H9 (cell line): ENCODE measurements around the gene IL36B. TPM values are rescaled to one million over a fixed set of nuclear protein-coding genes. Genes with fewer than 3 reads are reported as not detected.

Experiments
- DNase-seq: peaks from one replicate; pipeline ENCODE4 v3.0.0-alpha.2; 2017
- H2AFZ ChIP-seq: one replicate; pipeline ENCODE4 v1.6.1; 2013; ENCODE audit warnings: mild to moderate bottlenecking, low read length, control low read depth, moderate library complexity
- H2AK5ac ChIP-seq: 2 replicates; pipeline ENCODE4 v1.6.1; 2013; ENCODE audit warnings: low read length, control low read depth, mixed read lengths; ENCODE audit not compliant: insufficient read length
- H2BK120ac ChIP-seq: one replicate; pipeline ENCODE4 v1.6.1; 2013; ENCODE audit warnings: low read depth, mild to moderate bottlenecking, low read length, control low read depth, inconsistent platforms; ENCODE audit not compliant: poor library complexity, severe bottlenecking
- H2BK12ac ChIP-seq: 2 replicates; pipeline ENCODE4 v1.6.1; 2013; ENCODE audit warnings: low read length, control low read depth, mixed read lengths, low read depth; ENCODE audit not compliant: insufficient read length
- H2BK15ac ChIP-seq: 2 replicates; pipeline ENCODE4 v1.6.1; 2013; ENCODE audit warnings: low read depth, low read length, control low read depth
- H2BK20ac ChIP-seq: one replicate; pipeline ENCODE4 v1.6.1; 2013; ENCODE audit warnings: low read depth, mild to moderate bottlenecking, low read length, control low read depth, inconsistent platforms; ENCODE audit not compliant: poor library complexity, severe bottlenecking
- H2BK5ac ChIP-seq: 2 replicates; pipeline ENCODE4 v1.6.1; 2013; ENCODE audit warnings: low read length, control low read depth, mixed read lengths; ENCODE audit not compliant: insufficient read length
- H3K14ac ChIP-seq: 2 replicates; pipeline ENCODE4 v1.6.1; 2013; ENCODE audit warnings: low read length, control low read depth; ENCODE audit not compliant: insufficient read depth
- H3K18ac ChIP-seq: 2 replicates; pipeline ENCODE4 v1.6.1; 2013; ENCODE audit warnings: low read depth, mild to moderate bottlenecking, mixed read lengths, low read length, control low read depth; ENCODE audit not compliant: insufficient read length
- H3K23ac ChIP-seq: 2 replicates; pipeline ENCODE4 v1.6.1; 2013; ENCODE audit warnings: low read length, control low read depth, mixed read lengths, low read depth; ENCODE audit not compliant: insufficient read length
- H3K23me2 ChIP-seq: 2 replicates; pipeline ENCODE4 v1.6.1; 2013; ENCODE audit warnings: low read depth, mild to moderate bottlenecking, mixed read lengths, low read length, control low read depth; ENCODE audit not compliant: insufficient read length, poor library complexity, severe bottlenecking
- H3K27ac ChIP-seq: 2 replicates; pipeline ENCODE4 v1.5.1; 2013; ENCODE audit warnings: low read length, control low read depth, mixed read lengths, low read depth; ENCODE audit not compliant: insufficient read length
- H3K27me3 ChIP-seq: 2 replicates; pipeline ENCODE4 v1.6.1; 2013; ENCODE audit warnings: low read length, control low read depth, inconsistent platforms; ENCODE audit not compliant: insufficient read depth
- H3K4ac ChIP-seq: 2 replicates; pipeline ENCODE4 v1.6.1; 2013; ENCODE audit warnings: low read depth, mild to moderate bottlenecking, control low read depth, inconsistent platforms, low read length, moderate library complexity
- H3K4me1 ChIP-seq: 2 replicates; pipeline ENCODE4 v1.6.1; 2013; ENCODE audit warnings: low read length, control low read depth, inconsistent platforms; ENCODE audit not compliant: insufficient read depth
- H3K4me2 ChIP-seq: 2 replicates; pipeline ENCODE4 v1.6.1; 2013; ENCODE audit warnings: low read length, control low read depth, mixed read lengths; ENCODE audit not compliant: insufficient read length, insufficient read depth
- H3K56ac ChIP-seq: 2 replicates; pipeline ENCODE4 v1.6.1; 2013; ENCODE audit warnings: low read depth, mild to moderate bottlenecking, mixed read lengths, low read length, control low read depth; ENCODE audit not compliant: insufficient read length
- H3K79me1 ChIP-seq: 2 replicates; pipeline ENCODE4 v1.6.1; 2013; ENCODE audit warnings: low read depth, mild to moderate bottlenecking, moderate library complexity, low read length, control low read depth, inconsistent platforms; ENCODE audit not compliant: insufficient read depth, poor library complexity, severe bottlenecking
- H3K79me2 ChIP-seq: 2 replicates; pipeline ENCODE4 v1.6.1; 2013; ENCODE audit warnings: low read length, control low read depth, inconsistent platforms; ENCODE audit not compliant: insufficient read depth
- H3K9ac ChIP-seq: 2 replicates; pipeline ENCODE4 v1.6.1; 2013; ENCODE audit warnings: low read length, control low read depth, mixed read lengths; ENCODE audit not compliant: insufficient read length; ENCODE audit errors: extremely low read depth
- H3K9me3 ChIP-seq: one replicate; pipeline ENCODE4 v1.6.1; 2013; ENCODE audit warnings: low read depth, low read length, inconsistent platforms; ENCODE audit not compliant: control insufficient read depth
- H3T11ph ChIP-seq: one replicate; pipeline ENCODE4 v1.6.1; 2013; ENCODE audit warnings: mild to moderate bottlenecking, low read length, control low read depth, inconsistent platforms
- H4K20me1 ChIP-seq: one replicate; pipeline ENCODE4 v1.6.1; 2013; ENCODE audit not compliant: control insufficient read depth, insufficient read length, insufficient read depth
- H4K5ac ChIP-seq: 2 replicates; pipeline ENCODE4 v1.6.1; 2013; ENCODE audit warnings: low read depth, mild to moderate bottlenecking, mixed read lengths, low read length, control low read depth; ENCODE audit not compliant: insufficient read length
- H4K8ac ChIP-seq: replicated peaks from 2 replicates; pipeline ENCODE4 v1.6.1; 2013; ENCODE audit warnings: low read length, control low read depth, mixed read lengths, low read depth; ENCODE audit not compliant: insufficient read length
- H4K91ac ChIP-seq: 2 replicates; pipeline ENCODE4 v1.6.1; 2013; ENCODE audit warnings: low read depth, mild to moderate bottlenecking, moderate library complexity, mixed read lengths, low read length, control low read depth; ENCODE audit not compliant: insufficient read length
- H3K27ac Mint-ChIP-seq, 3 experiments: 2 replicates in 2 of 3; 3 replicates in 1 of 3; pipeline ENCODE4 v1.8.0; 2020 to 2021; ENCODE audit warnings: mixed read lengths in 3 of 3, mild to moderate bottlenecking in 1 of 3, moderate library complexity in 1 of 3
- H3K27me3 Mint-ChIP-seq: 2 replicates; pipeline ENCODE4 v1.8.0; 2021; ENCODE audit warnings: low read depth, mild to moderate bottlenecking, moderate library complexity, mixed read lengths
- H3K36me3 Mint-ChIP-seq, 3 experiments: 2 replicates in 2 of 3; 3 replicates in 1 of 3; pipeline ENCODE4 v1.8.0; 2020 to 2021; ENCODE audit warnings: low read depth in 3 of 3, mixed read lengths in 3 of 3; ENCODE audit not compliant: insufficient read depth in 1 of 3
- H3K4me1 Mint-ChIP-seq, 2 experiments: 2 replicates each; pipeline ENCODE4 v1.8.0; 2020; ENCODE audit warnings: mixed read lengths in 2 of 2
- H3K4me3 Mint-ChIP-seq, 2 experiments: 2 replicates in 1 of 2; 3 replicates in 1 of 2; pipeline ENCODE4 v1.8.0; 2020 to 2021; ENCODE audit warnings: mild to moderate bottlenecking in 2 of 2, mixed read lengths in 2 of 2, moderate library complexity in 1 of 2
- H3K9me3 Mint-ChIP-seq, 2 experiments: 2 replicates in 1 of 2; 3 replicates in 1 of 2; pipeline ENCODE4 v1.8.0; 2020; ENCODE audit warnings: mild to moderate bottlenecking in 2 of 2, mixed read lengths in 2 of 2, moderate library complexity in 1 of 2
- WGBS: extraction: QIAGEN DNeasy Blood & Tissue Kit; methylation state at CpG from one replicate; pipeline ENCODE4 v1.1.7; 2013; ENCODE audit warnings: missing lambda C conversion rate, low lambda C conversion rate, mixed read lengths; ENCODE audit not compliant: insufficient read length; ENCODE audit errors: extremely low coverage; 5-methylcytosine and 5-hydroxymethylcytosine counted together
- total RNA-seq: library from RNA; stranded (reverse); gene quantifications from 2 replicates; pipeline ENCODE4 v1.2.1, GENCODE V29; 2021
- TF ChIP-seq, protein P1 (sequence below): fragments of 200-600 bp; sonication (generic); conservative IDR thresholded peaks from 3 replicates; pipeline ENCODE4 v1.8.0; 2021; ENCODE audit warnings: antibody characterized with exemption, mild to moderate bottlenecking

IL36B gene
- total RNA-seq, 1 experiment from 2014 or later = not detected

DNA sequence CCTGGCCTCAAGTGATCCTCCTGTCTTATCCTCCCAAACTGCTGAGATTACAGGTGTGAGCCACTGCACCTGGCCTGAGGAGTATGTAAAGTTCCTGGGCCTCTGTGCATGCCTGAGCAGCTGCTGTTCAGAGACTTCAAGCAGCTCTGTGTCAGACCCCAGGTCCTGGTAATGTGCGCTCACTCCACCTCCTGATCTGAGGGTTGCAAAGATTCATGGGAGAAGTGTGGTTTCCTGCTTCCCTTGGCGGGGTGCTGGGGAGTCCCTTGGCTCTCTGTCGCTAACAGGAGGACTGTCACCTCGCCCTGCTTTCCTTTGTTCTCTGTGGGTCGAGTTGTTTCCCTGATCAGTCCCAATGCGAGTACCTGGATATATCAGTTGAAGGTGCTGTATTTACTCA, 56.0 kb downstream of the IL36B start:
- no peak overlapping the region for H4K91ac ChIP-seq
- TF ChIP-seq, protein P1, sequence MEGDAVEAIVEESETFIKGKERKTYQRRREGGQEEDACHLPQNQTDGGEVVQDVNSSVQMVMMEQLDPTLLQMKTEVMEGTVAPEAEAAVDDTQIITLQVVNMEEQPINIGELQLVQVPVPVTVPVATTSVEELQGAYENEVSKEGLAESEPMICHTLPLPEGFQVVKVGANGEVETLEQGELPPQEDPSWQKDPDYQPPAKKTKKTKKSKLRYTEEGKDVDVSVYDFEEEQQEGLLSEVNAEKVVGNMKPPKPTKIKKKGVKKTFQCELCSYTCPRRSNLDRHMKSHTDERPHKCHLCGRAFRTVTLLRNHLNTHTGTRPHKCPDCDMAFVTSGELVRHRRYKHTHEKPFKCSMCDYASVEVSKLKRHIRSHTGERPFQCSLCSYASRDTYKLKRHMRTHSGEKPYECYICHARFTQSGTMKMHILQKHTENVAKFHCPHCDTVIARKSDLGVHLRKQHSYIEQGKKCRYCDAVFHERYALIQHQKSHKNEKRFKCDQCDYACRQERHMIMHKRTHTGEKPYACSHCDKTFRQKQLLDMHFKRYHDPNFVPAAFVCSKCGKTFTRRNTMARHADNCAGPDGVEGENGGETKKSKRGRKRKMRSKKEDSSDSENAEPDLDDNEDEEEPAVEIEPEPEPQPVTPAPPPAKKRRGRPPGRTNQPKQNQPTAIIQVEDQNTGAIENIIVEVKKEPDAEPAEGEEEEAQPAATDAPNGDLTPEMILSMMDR = no peak
- no peak overlapping the region for H2BK5ac ChIP-seq
- peaks cover 0 to 13% (median 0%) of the 10 kb centered on the region in 3 experiments; a peak in 2 of 7 replicates for H3K36me3 Mint-ChIP-seq
- H3K9me3 Mint-ChIP-seq = peaks cover 50 to 85% of the 10 kb centered on the region in 2 experiments
- H3K27ac ChIP-seq = no peak overlapping the region
- peaks cover 9% of the 10 kb centered on the region for H3K27me3 Mint-ChIP-seq
- H3K27ac Mint-ChIP-seq = no peak overlapping the region
- no peak overlapping the region for H3K56ac ChIP-seq
- H3K4me1 Mint-ChIP-seq = no peaks in the 10 kb centered on the region
- H3K4me2 ChIP-seq = no peak overlapping the region
- no peak overlapping the region for H2BK120ac ChIP-seq
- no peak overlapping the region for H2BK15ac ChIP-seq
- no peak overlapping the region for H4K5ac ChIP-seq
- H3K9ac ChIP-seq = no peak overlapping the region
- no peaks in the 10 kb centered on the region for H3K23me2 ChIP-seq
- H3T11ph ChIP-seq = no peak overlapping the region
- H2AK5ac ChIP-seq = no peak overlapping the region
- H3K4ac ChIP-seq = no peak overlapping the region
- no peak overlapping the region for H2AFZ ChIP-seq
- H3K14ac ChIP-seq = no peak overlapping the region
- H3K23ac ChIP-seq = no peak overlapping the region
- H4K8ac ChIP-seq = no peak overlapping the region
- no peak overlapping the region for H3K4me3 Mint-ChIP-seq
- DNase-seq = no peak
- no peak overlapping the region for H2BK20ac ChIP-seq
- no peaks in the 10 kb centered on the region for H3K4me1 ChIP-seq
- no peaks in the 10 kb centered on the region for H3K79me2 ChIP-seq
- WGBS = no CpG with 5 or more reads among the region's 6 CpGs
- no peaks in the 10 kb centered on the region for H3K27me3 ChIP-seq
- H3K79me1 ChIP-seq = no peaks in the 10 kb centered on the region
- H3K18ac ChIP-seq = no peak overlapping the region
- H2BK12ac ChIP-seq = no peak overlapping the region
- no peaks in the 10 kb centered on the region for H4K20me1 ChIP-seq
- no peaks in the 10 kb centered on the region for H3K9me3 ChIP-seq
